Osteocyte (in vitro differentiated cells): ENCODE data around the gene SFTPD. TPM values are rescaled to one million over a fixed set of nuclear protein-coding genes. Genes with fewer than 3 reads are reported as not detected.

Experiments
- DNase-seq: peaks from one replicate; pipeline ENCODE4 v3.0.0; 2021; ENCODE audit warnings: mixed read lengths; ENCODE audit not compliant: unreplicated experiment; ENCODE audit errors: extremely low spot score
- H3K27ac Mint-ChIP-seq: one replicate; pipeline ENCODE4 v1.8.0; 2021; ENCODE audit warnings: mild to moderate bottlenecking, mixed read lengths; ENCODE audit not compliant: unreplicated experiment
- H3K27me3 Mint-ChIP-seq: one replicate; pipeline ENCODE4 v1.8.0; 2021; ENCODE audit warnings: mixed read lengths; ENCODE audit not compliant: unreplicated experiment
- H3K36me3 Mint-ChIP-seq: one replicate; pipeline ENCODE4 v1.8.0; 2021; ENCODE audit warnings: mixed read lengths; ENCODE audit not compliant: unreplicated experiment
- H3K4me1 Mint-ChIP-seq: one replicate; pipeline ENCODE4 v1.8.0; 2021; ENCODE audit warnings: mixed read lengths; ENCODE audit not compliant: unreplicated experiment
- H3K4me3 Mint-ChIP-seq: one replicate; pipeline ENCODE4 v1.8.0; 2021; ENCODE audit warnings: mild to moderate bottlenecking, moderate library complexity, mixed read lengths; ENCODE audit not compliant: unreplicated experiment
- H3K9me3 Mint-ChIP-seq: one replicate; pipeline ENCODE4 v1.8.0; 2021; ENCODE audit warnings: mixed read lengths; ENCODE audit not compliant: unreplicated experiment
- total RNA-seq: library from RNA; stranded (reverse); gene quantifications from 2 replicates; pipeline ENCODE4 v1.2.1, GENCODE V29; 2021
- TF ChIP-seq, protein P1 (sequence below): fragments of 200-600 bp; sonication (generic); IDR thresholded peaks from 2 replicates; pipeline ENCODE4 v1.5.0; 2021; ENCODE audit warnings: antibody characterized with exemption, mild to moderate bottlenecking, moderate library complexity

SFTPD gene
- total RNA-seq, 1 donor from 2014 or later: 0.35 TPM

DNA sequence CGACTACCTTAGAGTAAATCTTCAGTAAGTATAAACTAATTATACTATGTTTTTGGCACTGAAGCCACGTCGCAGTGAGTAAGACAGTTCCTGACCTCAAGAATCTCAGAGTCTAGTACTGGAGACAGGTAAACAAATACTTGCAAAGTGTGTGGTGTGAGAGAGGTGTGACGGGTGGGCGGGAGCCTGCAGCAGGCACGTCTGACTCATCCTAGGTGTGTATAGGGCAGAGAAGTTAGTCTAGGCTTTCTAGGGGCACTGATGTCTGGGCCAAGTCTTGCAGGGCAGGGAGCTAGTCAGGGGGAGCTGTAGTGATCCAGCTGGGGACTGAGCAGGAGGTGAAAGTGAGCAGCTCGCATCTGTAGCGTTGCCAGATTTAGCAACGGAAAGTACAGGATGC, 35.9 kb upstream of the SFTPD start:
- TF ChIP-seq, protein P1, sequence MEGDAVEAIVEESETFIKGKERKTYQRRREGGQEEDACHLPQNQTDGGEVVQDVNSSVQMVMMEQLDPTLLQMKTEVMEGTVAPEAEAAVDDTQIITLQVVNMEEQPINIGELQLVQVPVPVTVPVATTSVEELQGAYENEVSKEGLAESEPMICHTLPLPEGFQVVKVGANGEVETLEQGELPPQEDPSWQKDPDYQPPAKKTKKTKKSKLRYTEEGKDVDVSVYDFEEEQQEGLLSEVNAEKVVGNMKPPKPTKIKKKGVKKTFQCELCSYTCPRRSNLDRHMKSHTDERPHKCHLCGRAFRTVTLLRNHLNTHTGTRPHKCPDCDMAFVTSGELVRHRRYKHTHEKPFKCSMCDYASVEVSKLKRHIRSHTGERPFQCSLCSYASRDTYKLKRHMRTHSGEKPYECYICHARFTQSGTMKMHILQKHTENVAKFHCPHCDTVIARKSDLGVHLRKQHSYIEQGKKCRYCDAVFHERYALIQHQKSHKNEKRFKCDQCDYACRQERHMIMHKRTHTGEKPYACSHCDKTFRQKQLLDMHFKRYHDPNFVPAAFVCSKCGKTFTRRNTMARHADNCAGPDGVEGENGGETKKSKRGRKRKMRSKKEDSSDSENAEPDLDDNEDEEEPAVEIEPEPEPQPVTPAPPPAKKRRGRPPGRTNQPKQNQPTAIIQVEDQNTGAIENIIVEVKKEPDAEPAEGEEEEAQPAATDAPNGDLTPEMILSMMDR: no peak
- Mint-ChIP-seq H3K36me3 (no peaks in the 10 kb centered on the region), H3K4me1 (peaks cover 1% of the 10 kb centered on the region), H3K27me3 (peaks cover 31% of the 10 kb centered on the region), H3K4me3 (no peak overlapping the region), H3K9me3 (peaks cover 10% of the 10 kb centered on the region), H3K27ac (no peak overlapping the region)
- no peak for DNase-seq

DNA sequence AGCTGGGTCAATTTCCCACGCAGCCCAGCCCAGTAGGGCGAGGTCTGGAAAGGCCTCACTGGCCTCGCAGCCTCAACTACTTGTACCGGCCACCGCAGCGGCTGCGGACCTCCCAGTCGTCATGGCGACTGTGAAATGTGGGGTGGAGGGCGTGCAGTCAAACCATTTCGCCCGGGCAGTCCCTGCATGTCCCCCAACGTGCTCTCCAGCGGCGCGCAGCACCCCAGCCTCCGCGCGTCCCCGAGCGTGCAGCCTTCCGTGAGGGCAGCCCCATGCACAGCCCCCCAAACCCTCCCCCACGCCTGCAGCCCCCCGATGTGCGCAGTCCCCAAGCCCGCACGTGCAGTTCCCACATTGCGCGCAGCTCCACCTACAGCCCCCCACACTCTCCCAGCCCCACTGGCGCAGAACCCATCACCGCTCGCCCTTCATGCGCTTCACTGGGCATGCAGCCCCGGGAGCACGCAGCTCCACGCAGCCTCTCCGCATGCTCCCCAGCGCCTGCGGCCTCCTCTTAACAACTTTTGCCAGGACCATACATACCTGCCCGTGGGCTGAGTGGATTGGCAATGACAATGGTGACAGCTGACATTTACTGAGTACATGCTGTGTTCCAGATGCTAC, 34.5 kb upstream of the SFTPD start:
- TF ChIP-seq, protein P1: no peak
- H3K4me1 Mint-ChIP-seq: peaks cover 1% of the 10 kb centered on the region
- H3K9me3 Mint-ChIP-seq: peaks cover 3% of the 10 kb centered on the region
- peak overlapping the region; percentile 33 for H3K4me3 Mint-ChIP-seq
- no peak overlapping the region for H3K27ac Mint-ChIP-seq
- DNase-seq: no peak
- no peaks in the 10 kb centered on the region for H3K36me3 Mint-ChIP-seq
- H3K27me3 Mint-ChIP-seq: peaks cover 39% of the 10 kb centered on the region

DNA sequence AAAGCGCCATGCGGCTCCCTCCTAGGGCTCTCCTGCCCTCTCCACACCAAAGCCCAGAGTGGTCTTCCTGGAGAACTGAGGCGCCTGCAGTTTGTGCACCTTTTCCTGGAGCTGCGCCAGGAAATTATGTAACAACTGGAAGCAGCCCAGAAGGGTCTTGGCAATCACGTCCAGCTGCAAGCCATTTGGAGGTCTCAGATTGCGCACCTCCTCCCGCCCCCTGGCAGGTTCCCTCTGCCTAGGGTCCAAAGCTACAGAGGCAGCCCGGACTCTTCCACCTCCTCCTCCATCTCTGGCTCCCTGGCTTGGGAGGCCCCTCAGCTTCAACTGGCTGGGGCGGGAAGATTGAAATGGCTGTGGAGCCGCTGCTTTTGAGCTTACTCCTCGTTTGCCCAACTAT, 34.0 kb upstream of the SFTPD start:
- peaks cover 42% of the 10 kb centered on the region for H3K27me3 Mint-ChIP-seq
- H3K36me3 Mint-ChIP-seq: no peaks in the 10 kb centered on the region
- peaks cover under 1% of the 10 kb centered on the region for H3K9me3 Mint-ChIP-seq
- H3K4me3 Mint-ChIP-seq: peak overlapping the region; percentile 56
- TF ChIP-seq, protein P1: no peak
- H3K27ac Mint-ChIP-seq: no peak overlapping the region
- DNase-seq: no peak
- peaks cover 1% of the 10 kb centered on the region for H3K4me1 Mint-ChIP-seq

DNA sequence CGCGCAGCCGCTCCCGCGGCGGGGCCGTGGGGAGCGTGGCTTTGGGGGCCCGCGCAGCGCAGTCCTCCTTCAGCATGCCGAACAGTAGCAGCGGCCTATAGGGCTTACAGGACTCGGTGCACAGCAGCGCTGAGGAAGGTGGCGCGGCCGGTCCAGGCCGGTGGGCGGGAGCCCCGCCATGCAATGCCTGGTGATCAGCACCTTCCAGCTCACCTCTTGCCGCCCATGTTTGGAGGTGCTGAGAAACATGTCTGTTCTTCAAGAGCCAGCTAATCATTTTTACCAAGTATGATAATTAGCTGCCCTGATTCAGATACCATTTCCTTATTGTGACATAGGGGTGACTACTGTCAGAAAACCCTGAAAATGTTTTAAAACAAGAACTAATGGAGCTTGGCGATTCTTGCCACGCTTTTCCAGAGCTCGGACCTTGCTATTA, 33.5 kb upstream of the SFTPD start:
- Mint-ChIP-seq H3K9me3 (no peaks in the 10 kb centered on the region), H3K4me1 (peaks cover 1% of the 10 kb centered on the region), H3K36me3 (no peaks in the 10 kb centered on the region), H3K27ac (no peak overlapping the region), H3K4me3 (peak overlapping the region; percentile 56), H3K27me3 (peaks cover 46% of the 10 kb centered on the region)
- no peak for DNase-seq
- TF ChIP-seq, protein P1: no peak

DNA sequence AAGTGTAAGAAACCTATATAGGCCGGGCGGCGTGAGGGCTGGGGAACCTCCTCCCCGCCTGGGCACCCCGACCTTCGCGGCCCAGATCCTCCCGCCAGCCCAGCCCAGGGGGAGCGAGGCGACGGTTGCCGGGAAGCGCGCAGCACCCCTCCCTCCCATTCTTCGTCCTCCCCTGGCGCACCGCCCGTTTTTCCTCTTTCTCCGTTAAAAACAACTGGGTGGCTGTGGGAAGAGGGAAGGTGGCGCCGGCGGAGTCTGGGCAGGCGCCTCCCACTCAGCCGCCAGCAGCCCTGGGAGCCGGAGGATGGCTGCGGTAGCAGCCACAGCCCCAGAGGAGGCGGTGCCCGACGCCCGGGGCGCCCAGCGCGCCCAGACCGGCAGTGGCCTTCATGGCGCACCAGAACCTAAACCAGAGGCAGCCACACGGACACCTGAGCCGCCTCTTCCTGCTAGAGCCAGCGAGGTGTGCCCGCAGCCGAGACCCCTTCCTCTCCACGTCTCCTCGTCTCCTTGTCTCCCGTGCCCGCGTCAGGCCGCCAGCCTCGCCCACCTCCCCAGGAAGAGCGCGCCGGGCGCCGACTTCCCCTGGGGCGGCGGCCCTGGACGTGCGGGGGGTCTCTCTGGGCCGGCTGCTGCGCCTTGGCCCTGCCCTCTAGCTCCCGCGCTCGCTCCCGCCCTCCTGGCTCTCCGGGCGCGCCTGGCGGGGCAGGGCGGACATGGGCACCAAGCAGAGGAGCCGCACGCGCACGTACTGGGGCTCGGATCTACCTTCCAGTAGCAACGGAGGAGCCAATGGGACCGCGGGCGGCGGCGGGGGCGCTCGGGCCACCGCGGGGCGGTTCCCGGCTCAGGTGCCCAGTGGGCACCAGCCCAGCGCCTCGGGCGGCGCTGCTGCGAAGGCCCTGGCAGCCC, 32.8 kb upstream of the SFTPD start:
- H3K27me3 Mint-ChIP-seq: peaks cover 48% of the 10 kb centered on the region
- peak overlapping the region; percentile 74 for H3K4me3 Mint-ChIP-seq
- peaks cover 3% of the 10 kb centered on the region for H3K9me3 Mint-ChIP-seq
- no peak for DNase-seq
- H3K36me3 Mint-ChIP-seq: no peaks in the 10 kb centered on the region
- TF ChIP-seq, protein P1: peak; percentile 25
- H3K4me1 Mint-ChIP-seq: peaks cover 1% of the 10 kb centered on the region
- H3K27ac Mint-ChIP-seq: peak overlapping the region; percentile 49
